GM19099 (cell line): ENCODE measurements around the gene PAM.

Experiments used
- POLR2A ChIP-seq: IDR thresholded peaks from 3 replicates; pipeline ENCODE4 v1.6.1; 2011; ENCODE audit warnings: low read depth; ENCODE audit not compliant: insufficient read length; ENCODE audit errors: extremely low read depth

PAM gene

GRCh38 chr5:102813740-102814139 lies 58.6 kb downstream of the PAM start:
- no peak for TF ChIP-seq POLR2A

- TF ChIP-seq POLR2A: no peak
Measured at GRCh38 chr5:102815084-102815483, 60.0 kb downstream of the PAM start.

GRCh38 chr5:102815540-102816332 lies 60.6 kb downstream of the PAM start:
- TF ChIP-seq POLR2A: no peak

GRCh38 chr5:102818345-102818744 lies 63.2 kb downstream of the PAM start:
- no peak for TF ChIP-seq POLR2A

- TF ChIP-seq POLR2A: no peak
Measured at GRCh38 chr5:102818934-102819333, 63.8 kb downstream of the PAM start.

GRCh38 chr5:102819634-102820033 lies 64.5 kb downstream of the PAM start:
- no peak for TF ChIP-seq POLR2A

GRCh38 chr5:102823441-102823874 lies 68.4 kb downstream of the PAM start:
- no peak for TF ChIP-seq POLR2A

- no peak for TF ChIP-seq POLR2A
Measured at GRCh38 chr5:102826629-102827028, 71.5 kb downstream of the PAM start.

GRCh38 chr5:102830241-102830640 lies 75.1 kb downstream of the PAM start:
- TF ChIP-seq POLR2A: no peak

GRCh38 chr5:102832445-102832844 lies 77.3 kb downstream of the PAM start:
- no peak for TF ChIP-seq POLR2A

GRCh38 chr5:102833146-102833545 lies 78.0 kb downstream of the PAM start:
- TF ChIP-seq POLR2A: no peak

- TF ChIP-seq POLR2A: no peak
Measured at GRCh38 chr5:102834438-102834964, 79.4 kb downstream of the PAM start.

GRCh38 chr5:102835717-102836116 lies 80.6 kb downstream of the PAM start:
- TF ChIP-seq POLR2A: no peak

- no peak for TF ChIP-seq POLR2A
Measured at GRCh38 chr5:102841021-102841420, 85.9 kb downstream of the PAM start.

GRCh38 chr5:102843997-102844396 lies 88.9 kb downstream of the PAM start:
- no peak for TF ChIP-seq POLR2A

GRCh38 chr5:102845041-102845440 lies 89.9 kb downstream of the PAM start:
- TF ChIP-seq POLR2A: no peak
